HTERT RPE-1 (cell line): Measurements from ENCODE around the gene OTX2.

Experiments
- in situ Hi-C: fragments of 300-500 bp; cut with MboI; formaldehyde crosslinking; loops from 4 replicates; pipeline ENCODE4 v1.14.3; 2020; ENCODE audit warnings: low sequenced_read_pairs

The OTX2 gene

DNA sequence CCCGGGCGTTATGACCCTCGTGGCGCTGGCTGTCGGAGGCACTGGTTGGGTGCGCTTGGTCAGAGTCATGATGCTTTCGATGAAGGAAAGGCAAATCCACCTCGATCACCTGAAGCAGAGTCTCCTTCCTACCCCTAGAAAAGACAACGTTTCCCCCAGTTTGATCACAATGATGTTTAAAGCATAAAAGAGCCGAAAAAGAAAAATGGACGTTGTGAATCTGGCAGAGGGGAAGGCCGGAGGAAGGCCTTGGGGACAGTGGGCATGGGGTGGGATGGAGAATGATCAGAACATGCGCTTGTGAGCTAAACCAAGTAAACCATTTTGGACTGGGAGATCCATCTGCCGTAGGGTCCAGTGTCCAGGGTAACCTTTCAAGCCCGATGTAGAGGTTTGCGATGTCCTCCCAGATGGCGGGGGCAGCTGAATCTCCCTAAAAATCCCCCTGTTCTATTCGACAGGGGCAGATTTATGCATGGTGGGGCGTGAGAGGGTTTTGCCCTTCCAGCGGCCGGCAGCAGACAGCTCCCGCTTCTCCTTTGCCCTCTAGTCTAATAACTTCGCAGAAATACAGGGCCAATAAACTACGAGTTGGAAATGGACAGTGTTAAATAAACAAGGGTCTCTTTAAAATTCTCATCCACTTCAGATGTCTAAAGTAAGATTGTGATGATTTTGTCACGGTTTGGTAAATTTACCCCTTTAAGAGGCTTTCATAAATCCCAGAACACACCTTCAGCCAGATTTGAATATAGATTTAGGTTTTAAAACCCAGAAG is 2.3 kb upstream of the OTX2 start:
- in situ Hi-C loops = no loop called here

DNA sequence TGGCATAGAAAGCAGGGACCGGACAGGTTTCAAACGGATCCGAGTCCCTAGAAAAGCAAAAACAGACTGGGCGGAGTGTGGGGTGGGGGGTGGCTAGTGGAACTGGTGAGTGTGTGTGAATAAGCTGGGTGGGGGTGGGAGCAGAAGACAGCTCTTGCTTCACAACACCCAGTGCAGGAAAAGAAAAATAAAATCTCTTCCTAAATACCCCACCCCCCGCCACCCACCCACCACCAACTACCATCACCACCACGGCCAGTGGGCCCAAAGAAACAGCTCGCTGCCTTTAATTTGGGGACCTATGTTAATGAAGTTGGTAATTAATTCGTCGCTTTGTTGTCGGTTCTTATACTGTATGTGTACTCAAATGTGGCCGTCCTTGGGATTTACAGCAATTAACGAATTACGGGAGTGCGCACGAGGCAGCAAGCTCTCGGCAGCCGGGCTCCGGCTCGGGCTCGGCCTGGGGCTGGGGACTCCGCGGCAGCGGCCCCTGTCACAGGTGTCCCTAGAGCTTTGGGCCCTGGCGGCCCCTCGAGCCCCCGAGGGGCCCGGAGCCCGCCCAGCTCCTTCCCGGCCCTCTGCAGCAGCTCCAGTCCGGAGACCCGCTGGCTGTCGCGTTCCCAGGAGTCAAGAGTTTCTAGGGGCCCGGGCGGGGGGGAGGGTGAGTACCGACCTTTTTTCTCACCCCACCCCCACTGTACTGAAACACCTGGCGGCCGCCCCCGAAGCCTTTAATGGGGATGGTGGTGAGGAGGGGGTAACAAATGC is 1.5 kb upstream of the OTX2 start:
- in situ Hi-C loops = no loop called here

DNA sequence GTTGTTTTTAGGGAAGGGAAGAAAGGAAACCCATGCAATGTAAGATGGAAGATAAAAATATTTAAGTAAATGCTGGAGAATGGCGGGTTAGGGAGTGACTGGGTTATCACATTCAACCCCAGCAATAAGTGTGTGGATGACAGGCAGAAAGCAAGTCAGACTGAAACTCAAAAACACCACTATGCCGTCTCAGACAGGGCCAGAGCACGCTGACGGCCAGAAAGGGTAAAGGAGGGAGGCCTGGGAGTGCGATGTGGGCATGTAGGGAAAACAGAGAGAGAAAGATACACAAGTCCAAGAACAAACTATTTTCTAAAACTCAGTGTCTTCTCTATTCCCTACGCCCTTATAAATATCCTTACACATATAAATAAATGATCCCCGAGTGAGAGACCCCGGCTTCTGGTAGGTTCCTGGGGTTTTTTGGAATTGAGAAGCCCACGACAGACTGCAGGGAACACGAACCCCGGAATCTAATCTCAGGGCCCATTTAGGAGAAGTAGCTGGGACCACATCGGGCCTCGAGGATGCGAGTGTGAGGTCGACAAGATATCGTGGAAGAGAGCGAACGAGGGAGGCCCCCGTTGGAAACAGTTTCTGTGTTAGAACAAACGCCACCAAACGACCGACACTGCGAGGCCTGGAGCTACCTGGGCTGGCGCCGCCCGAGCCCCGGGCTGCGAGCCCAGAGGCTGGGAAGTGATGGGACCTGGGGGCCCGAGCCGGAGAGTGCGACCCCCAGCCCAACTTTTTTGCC is 735 bp upstream of the OTX2 start:
- in situ Hi-C loops = no loop called here

DNA sequence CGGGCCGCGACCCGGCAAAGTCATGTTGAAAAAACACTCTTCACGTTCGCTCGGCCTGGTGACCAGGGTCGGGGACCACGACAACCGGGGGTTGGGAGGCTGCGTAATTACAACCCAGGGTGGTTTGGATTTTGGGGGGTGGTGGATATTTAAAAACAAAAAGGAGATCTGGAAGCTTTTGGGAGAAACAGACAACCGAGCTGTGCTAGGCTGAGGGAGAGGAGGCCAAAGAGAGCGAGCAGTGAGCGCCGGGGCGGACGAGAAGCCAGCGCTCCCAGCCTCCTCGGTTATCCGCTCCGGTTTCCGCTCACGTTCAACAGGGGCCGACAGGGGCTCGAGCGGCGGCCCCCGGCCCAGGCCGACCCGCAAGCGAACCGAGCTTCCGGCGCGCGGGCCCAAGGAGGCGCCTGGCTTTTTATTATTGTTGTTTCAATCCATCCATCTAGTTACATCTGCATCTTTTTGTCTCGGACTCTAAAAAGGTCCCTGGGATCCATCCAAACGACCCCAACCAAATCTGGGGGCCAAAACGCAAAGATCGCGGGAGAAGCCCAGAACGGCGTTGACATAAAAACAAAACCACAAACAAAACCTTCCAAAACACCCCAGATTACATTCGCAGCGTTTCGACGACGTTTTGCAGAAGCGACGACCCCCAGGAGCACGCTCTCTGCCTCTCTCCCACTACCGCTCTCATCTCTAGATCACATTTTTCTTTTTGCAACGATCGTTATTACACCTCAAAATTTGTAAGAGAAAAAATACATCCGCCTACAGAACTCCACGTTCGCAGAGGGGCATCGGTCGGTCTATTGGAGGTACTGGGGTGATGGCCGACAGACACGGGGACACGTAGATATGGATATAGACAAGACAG is 771 bp downstream of the OTX2 start:
- in situ Hi-C loops = no loop called here

- in situ Hi-C loops = no loop called here
Observed at GRCh38 chr14:56808383-56809269, 1.7 kb downstream of the OTX2 start.

DNA sequence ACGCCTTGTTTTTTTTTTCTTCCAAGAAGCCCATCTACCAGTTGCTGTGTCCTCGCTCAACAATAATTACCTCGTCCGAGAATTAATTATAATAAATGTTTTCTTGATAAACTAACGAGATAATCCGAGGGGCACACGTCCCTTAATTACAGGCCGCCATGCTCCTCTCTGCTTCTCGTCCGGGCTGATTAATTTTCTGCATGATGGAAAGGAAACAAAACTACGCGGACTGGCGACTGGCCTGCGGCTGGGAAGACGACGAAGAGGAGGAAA is 2.2 kb downstream of the OTX2 start:
- in situ Hi-C loops = no loop called here

GRCh38 chr14:56807386-56808109 is 2.7 kb downstream of the OTX2 start:
- in situ Hi-C loops = no loop called here

- in situ Hi-C loops = no loop called here
Observed at GRCh38 chr14:56806760-56807159, 3.5 kb downstream of the OTX2 start.

DNA sequence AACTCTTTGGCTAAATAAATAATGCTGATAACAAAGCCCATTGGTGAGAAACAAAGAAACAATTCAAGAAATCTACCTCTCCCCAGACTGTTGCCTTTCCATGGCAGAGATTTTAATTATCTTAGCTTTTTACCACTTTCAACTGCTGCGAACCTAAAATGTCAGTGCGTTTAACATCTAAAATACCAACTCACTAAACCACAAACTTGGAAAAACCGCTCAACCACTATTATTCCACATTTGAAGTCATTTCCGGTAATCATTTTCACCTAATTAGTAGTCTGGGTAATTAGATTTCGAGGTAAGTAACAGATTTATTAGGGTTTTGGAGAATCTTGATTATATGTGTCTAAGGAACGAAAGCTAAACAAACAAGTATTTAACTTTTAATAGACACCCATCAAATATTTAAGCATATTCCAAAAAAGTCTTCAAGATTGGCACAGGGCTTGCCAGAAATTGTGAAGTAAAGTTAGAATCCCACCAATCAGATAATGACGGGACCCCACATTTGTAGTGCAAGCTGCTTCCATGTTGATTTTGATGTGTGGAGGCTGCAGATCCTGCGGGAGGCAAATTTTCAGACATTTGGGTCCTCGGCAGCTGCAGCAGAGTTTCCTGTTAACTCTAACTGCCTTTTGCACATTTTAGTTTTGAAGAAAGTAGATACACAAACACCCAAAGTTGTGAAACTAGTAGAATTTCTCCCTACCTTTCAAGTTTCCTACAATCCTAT is 4.1 kb downstream of the OTX2 start:
- in situ Hi-C loops = no loop called here

GRCh38 chr14:56805201-56805991 is 4.9 kb downstream of the OTX2 start:
- in situ Hi-C loops = no loop called here

GRCh38 chr14:56803816-56804535 is 6.3 kb downstream of the OTX2 start:
- in situ Hi-C loops = no loop called here

DNA sequence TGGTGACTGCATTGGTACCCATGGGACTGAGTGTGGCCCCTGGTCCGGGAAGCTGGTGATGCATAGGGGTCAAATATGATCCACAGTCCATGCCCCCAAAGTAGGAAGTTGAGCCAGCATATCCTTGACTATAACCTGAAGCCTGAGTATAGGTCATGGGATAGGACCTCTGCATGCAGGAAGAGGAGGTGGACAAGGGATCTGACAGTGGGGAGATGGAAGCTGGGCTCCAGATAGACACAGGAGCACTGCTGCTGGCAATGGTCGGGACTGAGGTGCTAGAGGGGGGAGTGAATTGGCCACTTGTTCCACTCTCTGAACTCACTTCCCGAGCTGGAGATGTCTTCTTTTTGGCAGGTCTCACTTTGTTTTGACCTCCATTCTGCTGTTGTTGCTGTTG is 8.4 kb downstream of the OTX2 start:
- in situ Hi-C loops = no loop called here

DNA sequence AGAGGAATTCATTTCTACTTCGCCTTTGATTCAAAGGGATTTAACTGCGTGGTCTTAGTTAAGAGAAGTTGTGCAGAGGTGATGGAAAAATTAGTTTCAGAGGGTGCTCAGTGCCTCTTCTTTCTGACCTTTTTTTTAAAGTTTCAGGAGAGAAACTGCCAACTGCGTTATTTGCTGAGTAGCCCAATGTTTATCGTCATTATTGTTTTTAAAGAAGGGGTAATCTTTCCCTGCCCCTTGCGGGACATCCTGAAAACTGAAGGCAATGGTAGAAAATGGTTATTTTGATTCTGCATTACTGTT is 11.0 kb downstream of the OTX2 start:
- in situ Hi-C loops = no loop called here

DNA sequence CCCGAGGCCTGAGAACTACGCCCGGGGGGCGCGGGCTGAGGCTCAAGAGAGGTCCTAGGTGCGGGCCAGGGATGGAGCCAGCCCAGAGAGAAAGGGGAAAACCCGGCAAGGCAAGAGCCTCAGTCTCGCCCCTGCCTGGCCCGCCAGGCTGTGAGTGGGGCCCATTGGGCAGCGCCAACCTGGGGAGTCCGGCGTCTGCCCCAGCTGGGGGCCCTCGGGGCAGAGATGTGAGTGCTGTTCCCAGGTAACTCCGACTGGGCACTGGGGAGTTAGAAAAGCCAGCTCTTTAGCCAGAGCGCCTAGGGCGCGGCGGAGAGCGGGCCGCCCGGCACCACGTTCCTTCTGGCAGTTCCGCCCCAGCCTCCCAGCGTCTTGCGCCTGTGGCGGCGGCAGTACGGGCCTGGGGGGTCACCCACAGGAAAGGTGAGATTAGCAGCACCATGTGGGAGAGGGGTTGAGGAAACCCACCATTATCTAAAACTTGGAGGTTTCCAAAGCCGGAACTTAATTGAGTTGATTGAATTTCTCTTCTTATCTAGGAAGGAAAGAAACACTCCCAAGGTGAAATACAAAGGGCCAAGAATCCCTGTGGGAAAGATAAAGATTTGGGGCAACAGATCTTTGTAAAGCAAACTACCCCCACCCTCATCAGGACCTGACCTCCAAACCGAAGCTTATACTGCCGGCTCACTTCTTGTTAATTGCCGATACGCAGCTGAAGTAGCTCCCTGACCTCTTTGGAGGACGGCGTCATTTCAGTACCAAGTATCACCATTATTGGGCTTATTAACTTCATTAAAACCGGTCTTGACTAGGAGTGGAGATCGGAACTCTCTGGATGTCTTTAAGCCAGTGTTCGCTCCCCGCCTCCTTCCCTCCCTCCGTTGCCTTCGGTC is 11.6 kb downstream of the OTX2 start:
- in situ Hi-C loops = no loop called here

GRCh38 chr14:56797569-56798446 is 12.5 kb downstream of the OTX2 start:
- in situ Hi-C loops = no loop called here
